HG03135 (cell line): Measurements from ENCODE around the gene PSMB10.
"Not testable (repeated sequence)": the region's sequence is repeated elsewhere in the genome, so short reads cannot be mapped to it uniquely, and the experiment has no call there.

Experiments
- ATAC-seq: cut with Tn5 transposase; IDR thresholded peaks from one replicate; pipeline ENCODE4 v1.9.1; 2021; ENCODE audit warnings: mild to moderate bottlenecking, moderate library complexity; ENCODE audit not compliant: unreplicated experiment

Gene PSMB10

DNA sequence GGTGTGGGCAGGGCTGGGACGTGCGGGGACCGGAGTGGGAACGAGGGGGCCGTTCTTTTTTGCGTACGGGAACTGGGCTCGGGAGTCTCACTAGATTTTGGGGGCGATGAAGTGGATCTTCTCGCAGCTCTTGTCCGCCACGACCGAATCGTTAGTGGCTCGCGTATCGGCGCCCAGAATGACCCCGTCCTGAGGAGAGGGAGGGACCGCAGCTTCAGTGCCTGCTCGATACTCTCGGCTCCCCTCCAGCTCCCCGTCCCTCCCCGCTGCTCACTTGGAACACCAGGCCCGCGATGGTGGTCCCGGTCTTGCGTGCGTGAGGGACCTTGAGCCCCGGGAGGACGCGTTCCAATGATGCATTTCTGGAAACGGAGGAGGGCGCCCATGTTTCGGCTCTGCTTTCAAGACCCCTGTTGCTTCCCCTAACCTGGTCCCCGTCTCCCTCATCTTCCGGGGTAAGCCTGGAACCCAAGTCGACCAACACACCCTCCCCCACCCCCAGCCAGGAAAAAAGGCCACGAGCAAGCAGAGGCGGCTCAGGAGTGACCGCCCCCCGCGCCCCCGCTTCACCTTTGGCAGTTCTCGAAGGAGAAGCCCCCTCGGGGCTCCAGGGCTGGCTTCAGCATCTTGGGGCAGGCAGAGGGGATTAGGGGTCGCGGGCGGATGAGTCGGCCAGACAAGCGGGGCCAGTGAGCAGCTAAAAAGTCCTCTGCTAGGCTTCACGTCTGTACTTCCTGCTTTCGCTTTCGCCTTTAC is at the start of gene PSMB10:
PSMB10 (minus strand) TSS at position 727 of the 756 bp plus-strand sequence; CDS start at position 626, 101 bp downstream.
- peak; percentile 0 for ATAC-seq

GRCh38 chr16:67982011-67982696 is 45.5 kb upstream of the PSMB10 start:
- no peak for ATAC-seq

- no peak for ATAC-seq
These were observed 43.5 kb upstream of the PSMB10 start, which contains the start of gene DPEP3 for GRCh38 chr16:67979955-67980678. Gene DPEP3 (minus strand): TSS chr16:67980499. CDS start chr16:67980380, 119 bp downstream.

- no peak for ATAC-seq
These were observed 41.0 kb upstream of the PSMB10 start for GRCh38 chr16:67977469-67978227.

DNA sequence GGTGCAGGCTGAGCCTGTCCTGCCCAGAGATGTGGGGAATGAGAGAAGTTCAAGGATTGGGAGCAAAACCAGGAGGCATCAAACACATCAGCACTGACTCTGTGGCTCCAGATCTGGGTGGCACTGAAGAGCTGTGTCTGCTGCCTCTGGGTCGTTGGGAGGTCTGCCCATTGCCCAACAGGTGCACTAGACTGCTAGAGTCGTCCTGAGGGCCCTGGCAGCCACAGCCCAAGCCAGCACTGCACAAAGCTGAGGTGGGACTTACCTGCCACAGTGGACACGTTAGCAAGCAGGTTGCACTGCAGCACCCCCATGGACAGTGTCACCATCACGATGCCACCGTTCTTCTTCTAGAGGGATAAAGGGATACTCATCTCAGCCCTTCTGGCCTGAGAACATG is 40.4 kb upstream of the PSMB10 start:
- no peak for ATAC-seq

DNA sequence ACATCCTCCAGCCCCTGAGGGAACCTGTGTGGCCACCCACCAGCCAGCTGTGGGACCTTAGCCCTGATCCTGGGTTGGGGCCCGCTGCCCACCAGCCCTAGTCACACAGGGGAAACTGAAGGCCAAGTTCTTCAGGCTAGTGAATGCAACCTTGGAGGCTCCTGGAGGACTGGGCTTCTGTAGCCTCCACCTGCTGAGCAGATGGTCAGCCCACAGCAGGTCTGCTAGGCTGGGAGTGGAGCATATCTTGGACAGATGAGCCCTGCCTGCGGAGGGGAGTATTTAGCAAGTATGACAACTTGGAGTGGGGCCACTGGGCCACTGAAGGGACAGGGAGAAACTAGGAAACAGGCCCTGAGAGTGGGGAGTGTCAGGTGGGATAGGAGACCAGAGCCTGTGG is 39.6 kb upstream of the PSMB10 start:
- no peak for ATAC-seq

DNA sequence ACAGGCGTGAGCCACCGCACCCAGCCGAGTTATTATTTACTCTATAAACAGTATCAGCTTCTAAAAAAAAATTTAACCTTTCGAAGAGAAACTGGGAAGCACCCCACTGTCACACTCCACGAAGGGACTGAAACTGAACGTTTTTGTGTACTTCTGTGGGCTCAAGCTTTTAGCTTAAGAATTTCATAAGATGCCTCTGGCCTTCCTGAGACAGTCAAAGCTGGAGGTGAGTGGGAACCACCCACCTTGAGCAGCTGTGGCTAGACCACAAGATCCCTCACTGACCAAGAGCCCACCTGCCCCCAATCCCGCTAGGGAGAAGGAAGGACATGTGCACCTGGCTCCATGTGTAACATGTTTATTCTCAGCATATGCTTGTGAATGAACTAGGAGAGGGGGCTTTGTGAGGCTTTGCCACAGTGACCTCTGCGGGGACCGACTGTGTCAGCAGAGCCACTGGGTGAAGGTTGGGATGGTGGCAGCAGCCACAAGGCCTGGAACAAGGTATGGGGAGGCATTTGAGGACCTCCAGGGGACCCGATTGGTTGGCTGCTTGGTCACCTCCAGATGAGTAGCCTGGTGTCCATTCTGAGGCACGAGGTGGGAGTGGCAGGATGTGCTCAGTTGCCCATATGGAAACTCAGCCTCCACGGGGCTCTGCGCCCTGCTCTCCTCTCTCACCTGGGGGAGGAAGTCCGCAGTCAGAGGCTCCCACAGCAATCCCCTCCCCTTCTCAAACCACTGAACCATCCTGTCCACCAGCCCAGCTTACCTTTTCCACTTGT is 38.9 kb upstream of the PSMB10 start:
- ATAC-seq, result no peak

DNA sequence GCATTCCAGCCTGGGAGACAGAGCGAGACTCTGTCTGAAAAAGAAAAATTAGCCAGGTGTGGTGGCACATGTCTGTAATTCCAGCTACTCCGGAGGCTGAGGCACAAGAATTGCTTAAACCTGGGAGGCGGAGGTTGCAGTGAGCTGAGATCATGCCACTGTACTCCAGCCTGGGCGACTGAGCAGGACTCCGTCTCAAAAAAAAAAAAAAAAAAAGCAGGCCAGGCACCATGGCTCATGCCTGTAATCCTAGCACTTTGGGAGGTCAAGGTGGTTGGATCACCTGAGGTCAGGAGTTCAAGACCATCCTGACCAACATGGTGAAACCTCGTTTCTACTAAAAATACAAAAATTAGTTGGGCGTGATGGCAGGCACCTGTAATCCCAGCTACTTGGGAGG is 35.6 kb upstream of the PSMB10 start:
- not testable (repeated sequence) for ATAC-seq

DNA sequence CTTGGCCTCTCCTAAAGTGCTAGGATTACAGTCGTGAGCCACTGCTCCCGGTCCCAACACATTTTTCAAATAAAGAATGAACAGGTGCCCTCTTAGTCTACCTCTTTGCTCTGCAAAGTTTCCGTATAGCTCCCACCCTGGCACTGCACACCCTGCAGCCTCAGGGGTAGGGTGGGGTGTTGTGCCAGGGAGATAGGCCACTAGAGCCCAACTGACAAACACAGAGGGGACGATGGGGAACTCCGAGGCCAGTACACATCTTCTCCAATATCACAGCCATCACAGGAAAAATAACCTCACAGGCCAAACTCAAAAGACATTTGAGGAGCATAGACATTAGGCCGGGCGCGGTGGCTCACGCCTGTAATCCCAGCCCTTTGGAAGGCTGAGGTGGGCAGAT is 34.5 kb upstream of the PSMB10 start:
- ATAC-seq, result no peak

GRCh38 chr16:67969254-67970039 is 32.8 kb upstream of the PSMB10 start:
- peak; percentile 26 for ATAC-seq

- ATAC-seq, result peak; percentile 79
These were observed 32.0 kb upstream of the PSMB10 start, which contains the start of gene SLC12A4 for GRCh38 chr16:67968400-67969253. Gene SLC12A4 (minus strand): TSS chr16:67968637. CDS start chr16:67968553, 84 bp downstream.

- ATAC-seq, result peak; percentile 18
These were observed 31.3 kb upstream of the PSMB10 start for GRCh38 chr16:67967958-67968399.

- no peak for ATAC-seq
These were observed 30.7 kb upstream of the PSMB10 start for GRCh38 chr16:67967183-67967957.

DNA sequence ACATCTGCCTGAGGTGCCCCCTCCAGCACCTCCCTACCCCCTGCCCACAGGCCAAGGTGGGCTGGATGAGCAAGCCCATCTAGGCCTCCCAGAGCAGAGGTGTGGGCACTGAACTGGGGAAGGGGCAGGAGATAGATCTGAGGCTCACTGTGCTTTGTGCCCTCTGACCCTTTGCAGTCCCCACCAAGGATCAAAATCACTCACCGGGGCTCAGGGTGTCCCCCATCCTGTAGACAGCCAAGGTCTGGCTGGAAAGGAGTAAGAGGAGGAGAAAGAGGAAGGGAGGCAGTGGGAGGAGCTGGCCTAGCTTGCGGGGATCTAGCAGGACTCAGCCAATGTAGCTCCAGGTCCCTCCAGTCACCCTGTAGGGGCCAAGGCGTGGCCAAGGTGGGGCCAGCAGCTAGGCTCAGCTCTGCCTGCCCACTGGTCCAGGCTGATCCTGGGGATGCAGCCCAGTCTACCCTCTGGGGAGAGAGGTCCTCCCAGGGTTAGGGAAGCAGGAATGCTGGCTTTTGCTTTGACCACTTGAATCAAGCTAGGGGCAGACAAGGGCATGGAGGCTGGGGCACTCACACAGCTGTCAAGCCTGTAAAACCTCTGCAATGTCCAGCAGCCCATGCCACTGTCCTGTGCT is 30.0 kb upstream of the PSMB10 start:
- no peak for ATAC-seq

GRCh38 chr16:67965668-67966548 is 29.3 kb upstream of the PSMB10 start:
- no peak for ATAC-seq
